K562 (cell line): ENCODE data around the gene SHFL. TPM values are rescaled to one million over a fixed set of nuclear protein-coding genes. Genes with fewer than 3 reads are reported as not detected.

Experiments
- ARNT ChIP-seq, 2 experiments: fragments of 450-650 bp; IDR thresholded peaks; 2 replicates each; pipeline ENCODE4 v1.6.1; 2016; ENCODE audit warnings: mild to moderate bottlenecking in 1 of 2
- CBX2 ChIP-seq: fragments of 200-600 bp; sonication (generic); IDR thresholded peaks from one replicate; pipeline ENCODE4 v1.6.1; 2012; ENCODE audit warnings: mild to moderate bottlenecking, low read length, inconsistent platforms; ENCODE audit not compliant: insufficient read depth, poor library complexity, severe bottlenecking
- CEBPG ChIP-seq, 3 experiments: fragments of 200-800 bp in 1 of 3; sonication (Bioruptor generic) in 1 of 3; sonication (generic) in 1 of 3; formaldehyde crosslinking in 1 of 3; IDR thresholded peaks in 2 of 3; conservative IDR thresholded peaks in 1 of 3; 2 replicates each; pipeline versions ENCODE4 v1.6.1 to v1.8.0; 2016 to 2022; ENCODE audit warnings: missing compliant biosample characterization in 2 of 3, missing genetic modification characterization in 2 of 3, mild to moderate bottlenecking in 1 of 3, missing genetic modification reagents in 1 of 3
- CTBP1 ChIP-seq: fragments of 450-650 bp; IDR thresholded peaks from 2 replicates; pipeline ENCODE4 v1.6.1; 2016; ENCODE audit warnings: borderline replicate concordance
- DMBX1 ChIP-seq: fragments of 250-450 bp; sonication (Bioruptor Pico); IDR thresholded peaks from 2 replicates; pipeline ENCODE4 v1.8.0; 2022; ENCODE audit warnings: inconsistent platforms, mild to moderate bottlenecking, moderate library complexity, borderline replicate concordance
- DPF2 ChIP-seq: fragments of 450-650 bp; IDR thresholded peaks from 2 replicates; pipeline ENCODE4 v1.6.1; 2016
- EGR1 ChIP-seq: fragments of 450-650 bp; conservative IDR thresholded peaks from 2 replicates; pipeline ENCODE4 v1.6.1; 2017; ENCODE audit warnings: mild to moderate bottlenecking
- EZH2 ChIP-seq: IDR thresholded peaks from 2 replicates; pipeline ENCODE4 v1.6.1; 2012; ENCODE audit warnings: low read depth, mild to moderate bottlenecking, inconsistent platforms, low read length, borderline replicate concordance
- HIVEP1 ChIP-seq: fragments of 250-450 bp; sonication (Bioruptor Pico); IDR thresholded peaks from 2 replicates; pipeline ENCODE4 v1.4.0; 2020; ENCODE audit warnings: mild to moderate bottlenecking
- HNRNPL ChIP-seq: fragments of 200-400 bp; formaldehyde crosslinking; IDR thresholded peaks from 2 replicates; pipeline ENCODE4 v1.6.1; 2017; ENCODE audit warnings: low read depth, mild to moderate bottlenecking, low read length
- MAFF ChIP-seq: IDR thresholded peaks from 2 replicates; pipeline ENCODE4 v1.6.1; 2012; ENCODE audit warnings: low read length, improper control_type of control experiment
- MECOM ChIP-seq: fragments of 250-450 bp; sonication (Bioruptor Pico); IDR thresholded peaks from 2 replicates; pipeline ENCODE4 v1.8.0; 2022; ENCODE audit warnings: inconsistent platforms
- MED1 ChIP-seq: sonication (generic); formaldehyde crosslinking; IDR thresholded peaks from 2 replicates; pipeline ENCODE4 v1.8.1; 2023; ENCODE audit warnings: missing genetic modification reagents, borderline replicate concordance
- POLR2AphosphoS5 ChIP-seq: IDR thresholded peaks from 2 replicates; pipeline ENCODE4 v1.6.1; 2011; ENCODE audit warnings: mild to moderate bottlenecking, low read depth, low read length, moderate library complexity; ENCODE audit not compliant: control insufficient read depth, insufficient read depth
- POU5F1 ChIP-seq: fragments of 150-350 bp; IDR thresholded peaks from 2 replicates; pipeline ENCODE4 v1.6.1; 2014; ENCODE audit warnings: borderline replicate concordance, low read length, low read depth, mild to moderate bottlenecking; ENCODE audit not compliant: partially characterized antibody
- PTBP1 ChIP-seq: fragments of 200-400 bp; formaldehyde crosslinking; IDR thresholded peaks from 2 replicates; pipeline ENCODE4 v1.6.1; 2017; ENCODE audit warnings: low read depth, low read length
- RNF2 ChIP-seq: sonication (generic); IDR thresholded peaks from 2 replicates; pipeline ENCODE4 v1.6.1; 2016
- SIN3B ChIP-seq: fragments of 450-650 bp; IDR thresholded peaks from 2 replicates; pipeline ENCODE4 v1.6.1; 2017; ENCODE audit warnings: low read depth, mild to moderate bottlenecking, moderate library complexity
- SMARCB1 ChIP-seq: IDR thresholded peaks from 2 replicates; pipeline ENCODE4 v1.6.1; 2011; ENCODE audit warnings: improper control_type of control experiment, low read depth; ENCODE audit not compliant: insufficient read length
- SMARCE1 ChIP-seq: fragments of 450-650 bp; IDR thresholded peaks from 2 replicates; pipeline ENCODE4 v1.7.1; 2016; ENCODE audit warnings: mild to moderate bottlenecking
- SREBF1 ChIP-seq: fragments of 150-350 bp; IDR thresholded peaks from 2 replicates; pipeline ENCODE4 v1.6.1; 2014; ENCODE audit warnings: antibody characterized with exemption, low read depth, low read length, borderline replicate concordance
- TSC22D4 ChIP-seq: fragments of 450-650 bp; IDR thresholded peaks from 2 replicates; pipeline ENCODE4 v1.6.1; 2016; ENCODE audit warnings: missing genetic modification characterization, missing biosample characterization, control low read depth
- ZC3H4 ChIP-seq: sonication (generic); formaldehyde crosslinking; IDR thresholded peaks from 2 replicates; pipeline ENCODE4 v1.9.0; 2021; ENCODE audit warnings: missing genetic modification reagents, borderline replicate concordance
- ZNF239 ChIP-seq: fragments of 250-450 bp; sonication (Bioruptor Pico); IDR thresholded peaks from 2 replicates; pipeline ENCODE4 v1.4.0; 2020; ENCODE audit warnings: mild to moderate bottlenecking
- ZNF431 ChIP-seq: sonication (generic); formaldehyde crosslinking; IDR thresholded peaks from 2 replicates; pipeline ENCODE4 v1.8.0; 2022; ENCODE audit warnings: mild to moderate bottlenecking, missing genetic modification reagents
- ZNF436 ChIP-seq: fragments of 250-450, 450-650 bp; sonication (Bioruptor Pico); formaldehyde crosslinking; IDR thresholded peaks from 2 replicates; pipeline ENCODE4 v1.7.0; 2020; ENCODE audit warnings: mild to moderate bottlenecking
- polyA plus RNA-seq, 8 experiments: library from polyadenylated mRNA; depleted of rRNA in 4 of 8; stranded (reverse) in 5 of 8; unstranded in 3 of 8; fragments of >200 nt; fragmentation: Nextera tagmentation in 2 of 8; fragmentation: Illumina TruSeq in 1 of 8; extraction: Ambion mirVana in 2 of 8; extraction: Trizol in 1 of 8; gene quantifications; 2 replicates each; pipeline versions ENCODE4 v1.2.1 to v1.2.3, GENCODE V29; 2011 to 2014; ENCODE audit warnings: inconsistent platforms in 1 of 8, missing spikeins in 1 of 8
- total RNA-seq, 7 experiments: library from RNA; depleted of rRNA in 6 of 7; stranded (reverse); fragments of >200 nt in 6 of 7; fragmentation: Illumina TruSeq in 2 of 7; extraction: Trizol in 2 of 7; gene quantifications; 2 replicates each; pipeline versions ENCODE4 v1.2.1 to v1.2.3, GENCODE V29; 2011 to 2021; ENCODE audit warnings: low replicate concordance in 1 of 7
- TF ChIP-seq, protein P1 (sequence below): sonication (generic); formaldehyde crosslinking; IDR thresholded peaks from 2 replicates; pipeline ENCODE4 v1.8.0; 2022; ENCODE audit warnings: mild to moderate bottlenecking, missing genetic modification reagents, borderline replicate concordance
- TF ChIP-seq, protein P2 (sequence below): fragments of 450-650 bp; formaldehyde crosslinking; IDR thresholded peaks from 2 replicates; pipeline ENCODE4 v1.4.0; 2020; ENCODE audit warnings: mild to moderate bottlenecking, moderate library complexity

The SHFL gene
- total and polyA plus RNA-seq, 9 of the 15 experiments (the other 6 are each of a cell fraction or from before 2014, with no cell fraction given) = 1.5 to 25.7 (median 13.0) TPM

DNA sequence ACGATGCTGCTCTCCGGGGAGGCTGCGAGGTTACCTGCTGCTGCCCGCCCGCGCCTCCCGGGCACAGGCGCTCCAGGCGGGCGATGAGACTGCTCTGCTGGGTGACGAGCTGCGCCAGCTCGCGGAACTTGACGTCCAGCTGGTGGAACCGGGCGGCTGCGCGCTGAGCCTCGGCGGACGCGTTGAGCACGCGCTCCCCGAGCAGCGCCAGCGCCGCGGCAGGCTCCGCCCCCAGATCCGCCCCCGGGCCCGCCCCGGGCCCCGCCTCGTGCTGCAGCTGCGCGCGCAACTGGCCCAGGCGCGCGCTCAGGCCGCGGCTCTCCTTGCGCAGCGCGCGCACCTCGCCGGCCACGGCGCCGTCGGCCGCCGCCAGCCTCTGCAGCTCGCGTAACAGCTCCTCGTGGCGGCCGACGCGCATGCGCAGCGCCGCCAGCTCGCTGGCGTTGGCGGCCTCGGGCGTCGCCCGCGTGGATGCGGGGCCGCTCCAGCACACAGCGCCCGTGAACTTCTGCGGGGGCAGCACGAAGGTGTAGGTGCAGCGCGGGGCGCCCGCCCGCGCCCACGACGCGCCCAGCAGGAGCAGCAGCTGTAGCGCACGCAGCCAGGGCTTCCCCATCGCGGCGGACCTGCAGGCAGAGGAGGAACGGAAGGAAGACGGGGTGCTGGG, 10.0 kb downstream of the SHFL start (continued):
- TF ChIP-seq ZNF431 (CRISPR knock-in tag) = peak; percentile 65; the same call in 1 of the 2 replicates
- no peak for TF ChIP-seq ZNF239 (CRISPR knock-in tag)
- peak; percentile 79 for TF ChIP-seq EGR1
- 0 out of 2 replicates have a peak, but pooled peaks have one; percentile 26 for TF ChIP-seq DMBX1 (CRISPR knock-in tag)
- no peak for TF ChIP-seq MAFF
- peak; percentile 96 for TF ChIP-seq CTBP1
- TF ChIP-seq, protein P1, sequence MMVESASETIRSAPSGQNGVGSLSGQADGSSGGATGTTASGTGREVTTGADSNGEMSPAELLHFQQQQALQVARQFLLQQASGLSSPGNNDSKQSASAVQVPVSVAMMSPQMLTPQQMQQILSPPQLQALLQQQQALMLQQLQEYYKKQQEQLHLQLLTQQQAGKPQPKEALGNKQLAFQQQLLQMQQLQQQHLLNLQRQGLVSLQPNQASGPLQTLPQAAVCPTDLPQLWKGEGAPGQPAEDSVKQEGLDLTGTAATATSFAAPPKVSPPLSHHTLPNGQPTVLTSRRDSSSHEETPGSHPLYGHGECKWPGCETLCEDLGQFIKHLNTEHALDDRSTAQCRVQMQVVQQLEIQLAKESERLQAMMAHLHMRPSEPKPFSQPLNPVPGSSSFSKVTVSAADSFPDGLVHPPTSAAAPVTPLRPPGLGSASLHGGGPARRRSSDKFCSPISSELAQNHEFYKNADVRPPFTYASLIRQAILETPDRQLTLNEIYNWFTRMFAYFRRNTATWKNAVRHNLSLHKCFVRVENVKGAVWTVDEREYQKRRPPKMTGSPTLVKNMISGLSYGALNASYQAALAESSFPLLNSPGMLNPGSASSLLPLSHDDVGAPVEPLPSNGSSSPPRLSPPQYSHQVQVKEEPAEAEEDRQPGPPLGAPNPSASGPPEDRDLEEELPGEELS (CRISPR knock-in tag) = no peak
- TF ChIP-seq MED1 (CRISPR knock-in tag) = 0 out of 2 replicates have a peak, but pooled peaks have one; percentile 77
- peak; percentile 61 for TF ChIP-seq POU5F1
- TF ChIP-seq HNRNPL = peak; percentile 57; the same call in 1 of the 2 replicates
- TF ChIP-seq RNF2 = peak; percentile 46
- no peak for TF ChIP-seq ZC3H4 (CRISPR knock-in tag)
- TF ChIP-seq CEBPG (CRISPR knock-in tag; IDR thresholded peaks at IDR 0.05) = no peak; the same call in 1 of the 2 replicates
- TF ChIP-seq CEBPG (tag; conservative IDR thresholded peaks at IDR 0.05 in 1 of 2, IDR thresholded peaks at IDR 0.05 in 1 of 2) = no peak
- TF ChIP-seq ZNF436 (CRISPR knock-in tag) = no peak
- no peak for TF ChIP-seq SMARCE1
- no peak for TF ChIP-seq MECOM
- TF ChIP-seq ARNT (IDR thresholded peaks at IDR 0.05) = no peak
- no peak for TF ChIP-seq PTBP1
- peak; percentile 63; the same call in 1 of the 2 replicates for TF ChIP-seq SIN3B
- TF ChIP-seq HIVEP1 (CRISPR knock-in tag) = no peak
- TF ChIP-seq POLR2AphosphoS5 = no peak
- no peak for TF ChIP-seq TSC22D4 (tag)
- TF ChIP-seq SREBF1 = no peak
- TF ChIP-seq, protein P2, sequence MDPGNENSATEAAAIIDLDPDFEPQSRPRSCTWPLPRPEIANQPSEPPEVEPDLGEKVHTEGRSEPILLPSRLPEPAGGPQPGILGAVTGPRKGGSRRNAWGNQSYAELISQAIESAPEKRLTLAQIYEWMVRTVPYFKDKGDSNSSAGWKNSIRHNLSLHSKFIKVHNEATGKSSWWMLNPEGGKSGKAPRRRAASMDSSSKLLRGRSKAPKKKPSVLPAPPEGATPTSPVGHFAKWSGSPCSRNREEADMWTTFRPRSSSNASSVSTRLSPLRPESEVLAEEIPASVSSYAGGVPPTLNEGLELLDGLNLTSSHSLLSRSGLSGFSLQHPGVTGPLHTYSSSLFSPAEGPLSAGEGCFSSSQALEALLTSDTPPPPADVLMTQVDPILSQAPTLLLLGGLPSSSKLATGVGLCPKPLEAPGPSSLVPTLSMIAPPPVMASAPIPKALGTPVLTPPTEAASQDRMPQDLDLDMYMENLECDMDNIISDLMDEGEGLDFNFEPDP (CRISPR knock-in tag) = no peak
- TF ChIP-seq DPF2 = no peak
- no peak for TF ChIP-seq CBX2
- no peak for TF ChIP-seq EZH2
- no peak for TF ChIP-seq SMARCB1
